Ishikawa (cell line): ENCODE data around the gene SLC39A7.

Experiments used
- CEBPB ChIP-seq: IDR thresholded peaks from 2 replicates; pipeline ENCODE4 v1.6.1; 2012
- CREB1 ChIP-seq: IDR thresholded peaks from 2 replicates; pipeline ENCODE4 v1.6.1; 2012; ENCODE audit warnings: low read depth
- EGR1 ChIP-seq: IDR thresholded peaks from 2 replicates; pipeline ENCODE4 v1.6.1; 2012
- EP300 ChIP-seq: IDR thresholded peaks from 2 replicates; pipeline ENCODE4 v1.6.1; 2012; ENCODE audit warnings: borderline replicate concordance
- FOXM1 ChIP-seq: IDR thresholded peaks from 2 replicates; pipeline ENCODE4 v1.6.1; 2012; ENCODE audit warnings: low read depth, borderline replicate concordance
- MAX ChIP-seq: IDR thresholded peaks from 2 replicates; pipeline ENCODE4 v1.6.1; 2012
- NFIC ChIP-seq: IDR thresholded peaks from 2 replicates; pipeline ENCODE4 v1.6.1; 2012
- RAD21 ChIP-seq: IDR thresholded peaks from 2 replicates; pipeline ENCODE4 v1.6.1; 2012; ENCODE audit warnings: low read depth
- REST ChIP-seq: IDR thresholded peaks from 2 replicates; pipeline ENCODE4 v1.6.1; 2012; ENCODE audit warnings: low read depth, mild to moderate bottlenecking
- TAF1 ChIP-seq: IDR thresholded peaks from 2 replicates; pipeline ENCODE4 v1.6.1; 2012; ENCODE audit warnings: low read depth, mild to moderate bottlenecking
- TCF12 ChIP-seq: IDR thresholded peaks from 2 replicates; pipeline ENCODE4 v1.6.1; 2012; ENCODE audit warnings: low read depth
- TEAD4 ChIP-seq: IDR thresholded peaks from 2 replicates; pipeline ENCODE4 v1.6.1; 2012
- USF1 ChIP-seq: IDR thresholded peaks from 2 replicates; pipeline ENCODE4 v1.6.1; 2012
- YY1 ChIP-seq: IDR thresholded peaks from 2 replicates; pipeline ENCODE4 v1.6.1; 2012; ENCODE audit warnings: low read depth
- ZBTB7A ChIP-seq: IDR thresholded peaks from 2 replicates; pipeline ENCODE4 v1.6.1; 2012; ENCODE audit warnings: low read depth

The SLC39A7 gene

GRCh38 chr6:33176906-33177305 lies 23.8 kb upstream of the SLC39A7 start:
- TF ChIP-seq FOXM1 (no peak), YY1 (no peak), REST (no peak), TCF12 (no peak), RAD21 (no peak), EP300 (no peak), ZBTB7A (no peak), USF1 (no peak), TAF1 (no peak), TEAD4 (no peak)

- TF ChIP-seq CEBPB (no peak), TAF1 (no peak), CREB1 (no peak), YY1 (no peak), TCF12 (no peak), EP300 (no peak), EGR1 (no peak), NFIC (no peak), FOXM1 (no peak), USF1 (no peak), REST (no peak), TEAD4 (no peak), MAX (no peak), RAD21 (no peak), ZBTB7A (no peak)
Measured at GRCh38 chr6:33177552-33178446, 22.9 kb upstream of the SLC39A7 start.

- TF ChIP-seq EGR1 (no peak), RAD21 (no peak), CEBPB (no peak)
Measured at GRCh38 chr6:33178755-33179475, 21.8 kb upstream of the SLC39A7 start.

- TF ChIP-seq YY1 (no peak), MAX (no peak), CEBPB (no peak), NFIC (no peak), TEAD4 (no peak), ZBTB7A (no peak), EGR1 (no peak), RAD21 (no peak), TCF12 (no peak)
Measured at GRCh38 chr6:33181141-33181540, 19.5 kb upstream of the SLC39A7 start.

- TF ChIP-seq FOXM1 (no peak), TAF1 (no peak), RAD21 (no peak), YY1 (0 out of 2 replicates have a peak, but pooled peaks have one; percentile 48), TCF12 (no peak), EP300 (no peak), ZBTB7A (no peak), REST (no peak), MAX (no peak)
Measured at GRCh38 chr6:33183071-33183683, 17.5 kb upstream of the SLC39A7 start.
